ENCODE results near the gene PTPRS. TPM values are rescaled to one million over a fixed set of nuclear protein-coding genes. Genes with fewer than 3 reads are reported as not detected.

The PTPRS gene
- total and polyA plus RNA-seq, 7 donors = 0.46 to 211 (median 120) TPM

DNA sequence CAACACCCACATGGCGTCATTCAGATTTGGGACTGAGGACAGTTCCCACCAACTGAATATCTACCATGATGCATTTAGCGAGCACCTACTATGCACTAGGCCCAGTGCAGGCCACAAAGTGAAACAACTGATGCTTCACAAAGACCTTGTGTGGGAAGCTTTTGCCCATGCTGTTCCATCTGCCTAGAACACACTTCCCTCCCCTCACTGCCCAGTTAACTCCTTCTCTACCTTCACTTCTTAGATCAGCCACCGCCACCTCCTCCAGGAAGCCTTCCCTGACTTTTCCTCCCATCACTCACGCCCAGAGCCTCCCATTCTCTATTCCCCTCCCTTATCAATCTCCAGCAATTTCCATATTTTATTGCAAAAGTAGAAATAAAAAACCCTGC lies 25.7 kb downstream of the PTPRS start:
- no peaks in the 10 kb centered on the region for H3K9me3 ChIP-seq
- no peaks in the 10 kb centered on the region for H3K27me3 ChIP-seq
- no peak overlapping the region for H3K27ac ChIP-seq
- intact Hi-C loops (cut with DNase I) = no loop called here
- WGBS, 2 donors = 55 to 87% methylated on average over 4 of the region's 4 CpGs
- H3K4me3 ChIP-seq = no peak overlapping the region
- no peaks in the 10 kb centered on the region for H3K4me1 ChIP-seq
- no peaks in the 10 kb centered on the region for H3K36me3 ChIP-seq
- no peak for TF ChIP-seq POLR2A (IDR thresholded peaks at IDR 0.05)
- TF ChIP-seq, protein P1, sequence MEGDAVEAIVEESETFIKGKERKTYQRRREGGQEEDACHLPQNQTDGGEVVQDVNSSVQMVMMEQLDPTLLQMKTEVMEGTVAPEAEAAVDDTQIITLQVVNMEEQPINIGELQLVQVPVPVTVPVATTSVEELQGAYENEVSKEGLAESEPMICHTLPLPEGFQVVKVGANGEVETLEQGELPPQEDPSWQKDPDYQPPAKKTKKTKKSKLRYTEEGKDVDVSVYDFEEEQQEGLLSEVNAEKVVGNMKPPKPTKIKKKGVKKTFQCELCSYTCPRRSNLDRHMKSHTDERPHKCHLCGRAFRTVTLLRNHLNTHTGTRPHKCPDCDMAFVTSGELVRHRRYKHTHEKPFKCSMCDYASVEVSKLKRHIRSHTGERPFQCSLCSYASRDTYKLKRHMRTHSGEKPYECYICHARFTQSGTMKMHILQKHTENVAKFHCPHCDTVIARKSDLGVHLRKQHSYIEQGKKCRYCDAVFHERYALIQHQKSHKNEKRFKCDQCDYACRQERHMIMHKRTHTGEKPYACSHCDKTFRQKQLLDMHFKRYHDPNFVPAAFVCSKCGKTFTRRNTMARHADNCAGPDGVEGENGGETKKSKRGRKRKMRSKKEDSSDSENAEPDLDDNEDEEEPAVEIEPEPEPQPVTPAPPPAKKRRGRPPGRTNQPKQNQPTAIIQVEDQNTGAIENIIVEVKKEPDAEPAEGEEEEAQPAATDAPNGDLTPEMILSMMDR (IDR thresholded peaks at IDR 0.05) = no peak
- TF ChIP-seq EP300 (IDR thresholded peaks at IDR 0.05) = no peak
- TF ChIP-seq POLR2AphosphoS5 (IDR thresholded peaks at IDR 0.05) = no peak
- no peak for DNase-seq

DNA sequence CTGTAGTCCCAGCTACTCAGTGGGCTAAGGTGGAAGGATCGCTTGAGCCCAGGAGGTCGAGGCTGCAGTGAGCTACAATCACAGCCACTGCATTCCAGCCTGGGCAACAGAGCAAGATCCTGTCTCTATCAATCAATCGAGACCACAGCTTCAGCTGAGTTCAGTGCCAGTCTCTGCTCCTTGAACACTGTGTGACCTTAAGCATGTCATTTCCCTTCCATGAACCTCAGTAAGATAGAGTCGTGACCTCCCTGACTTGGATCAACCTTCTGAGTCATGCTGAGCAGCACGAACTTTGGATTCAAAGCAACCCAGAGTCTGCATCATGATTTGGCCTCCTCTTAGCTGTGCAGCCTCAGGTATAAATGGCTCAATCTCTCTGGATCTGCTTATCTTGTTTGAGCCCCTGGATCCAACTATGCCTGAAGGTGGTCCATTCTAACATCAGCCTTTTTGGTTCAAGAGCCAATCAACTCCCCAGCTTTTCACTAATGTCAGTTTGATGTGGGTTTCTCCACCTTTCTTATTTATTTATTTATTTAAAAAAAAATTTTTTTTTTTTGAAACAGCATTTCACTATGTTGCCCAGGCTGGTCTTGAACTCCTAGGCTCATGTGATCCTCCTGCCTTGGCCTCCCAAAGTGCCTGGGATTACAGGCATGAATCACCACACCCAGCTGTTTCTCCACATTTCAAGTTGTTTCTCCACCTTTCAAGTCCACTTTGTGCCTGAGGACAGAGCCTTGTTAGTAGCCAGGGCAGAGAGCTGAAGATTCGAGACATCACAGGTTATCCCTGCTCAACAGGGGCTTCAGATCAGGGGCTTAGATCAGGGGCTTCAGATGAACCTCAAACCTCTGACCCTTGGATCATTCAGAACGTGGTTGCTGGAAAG lies 26.4 kb downstream of the PTPRS start:
- Histone ChIP-seq H3K36me3 (no peaks in the 10 kb centered on the region), H3K27me3 (no peaks in the 10 kb centered on the region), H3K4me1 (peaks cover 0 to 3% (median under 1%) of the 10 kb centered on the region in 4 donors), H3K4me3 (no peak overlapping the region), H3K27ac (no peak overlapping the region), H3K9me3 (no peaks in the 10 kb centered on the region)
- no peak for DNase-seq
- intact Hi-C loops (cut with DNase I) = no loop called here
- WGBS, 2 donors = 62 to 79% methylated on average over 7 of the region's 7 CpGs
- TF ChIP-seq POLR2A (IDR thresholded peaks at IDR 0.05) (no peak), EP300 (IDR thresholded peaks at IDR 0.05) (no peak), POLR2AphosphoS5 (IDR thresholded peaks at IDR 0.05) (no peak)
- TF ChIP-seq, protein P1 (IDR thresholded peaks at IDR 0.05) = no peak

DNA sequence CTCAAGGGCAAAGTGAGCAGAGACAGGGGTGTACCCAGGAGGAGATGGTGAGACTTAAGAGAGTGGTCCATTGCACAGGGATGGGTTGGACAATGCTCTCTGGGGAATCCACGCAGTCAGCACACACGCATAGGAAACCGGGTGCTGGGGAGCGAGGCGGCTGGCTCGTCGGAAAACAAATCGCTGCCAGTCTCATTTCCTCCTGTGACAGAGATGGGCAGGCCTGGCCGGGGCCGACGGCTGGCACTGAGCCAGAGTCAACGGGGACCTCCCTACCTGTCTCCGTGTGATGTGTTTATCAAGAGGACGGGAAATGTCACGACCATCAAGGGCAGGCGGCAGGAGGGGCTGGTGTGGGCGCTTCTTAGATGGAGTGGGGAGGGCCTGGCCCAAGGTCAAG lies 27.3 kb downstream of the PTPRS start:
- intact Hi-C loops (cut with DNase I) = no loop called here
- TF ChIP-seq POLR2A (IDR thresholded peaks at IDR 0.05) (no peak), POLR2AphosphoS5 (IDR thresholded peaks at IDR 0.05) (no peak), EP300 (IDR thresholded peaks at IDR 0.05) (no peak)
- TF ChIP-seq, protein P1 (IDR thresholded peaks at IDR 0.05) = no peak
- Histone ChIP-seq H3K27me3 (no peaks in the 10 kb centered on the region), H3K27ac (no peak overlapping the region), H3K36me3 (no peaks in the 10 kb centered on the region), H3K4me1 (peaks cover 0 to 13% (median 5%) of the 10 kb centered on the region in 4 donors), H3K4me3 (no peak overlapping the region), H3K9me3 (no peaks in the 10 kb centered on the region)
- WGBS, 2 donors = 6 to 15% methylated on average over 17 of the region's 17 CpGs
- DNase-seq = no peak

DNA sequence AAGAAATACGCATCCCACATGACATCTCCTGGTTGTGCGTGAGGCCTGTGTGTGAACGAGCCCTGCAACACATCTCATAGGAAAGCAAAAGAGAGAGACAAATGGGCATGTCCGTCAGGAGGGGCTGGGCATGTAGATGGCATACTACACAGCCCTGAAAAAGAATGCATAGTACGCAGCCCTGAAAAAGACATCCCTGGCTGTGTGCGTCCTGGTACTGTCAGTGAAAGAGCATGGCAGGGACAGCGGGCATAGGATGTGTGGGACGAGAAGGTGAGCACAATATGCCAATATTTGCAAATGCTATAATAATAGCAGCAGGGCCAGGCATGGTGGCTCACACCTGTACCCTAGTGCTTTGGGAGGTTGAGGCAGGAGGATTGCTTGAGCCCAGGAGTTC lies 28.6 kb downstream of the PTPRS start:
- WGBS, 2 donors = 94 to 95% methylated on average over 8 of the region's 8 CpGs
- no peak overlapping the region for H3K4me3 ChIP-seq
- intact Hi-C loops (cut with DNase I) = no loop called here
- peaks cover 0 to 1% (median 0%) of the 10 kb centered on the region in 4 donors for H3K9me3 ChIP-seq
- no peak for DNase-seq
- H3K4me1 ChIP-seq = peaks cover 0 to 14% (median 8%) of the 10 kb centered on the region in 4 donors
- no peak overlapping the region for H3K27ac ChIP-seq
- no peaks in the 10 kb centered on the region for H3K36me3 ChIP-seq
- TF ChIP-seq POLR2A (IDR thresholded peaks at IDR 0.05) = no peak
- TF ChIP-seq EP300 (IDR thresholded peaks at IDR 0.05) = no peak
- no peak for TF ChIP-seq POLR2AphosphoS5 (IDR thresholded peaks at IDR 0.05)
- TF ChIP-seq, protein P1 (IDR thresholded peaks at IDR 0.05) = no peak
- H3K27me3 ChIP-seq = no peaks in the 10 kb centered on the region

Measured in sigmoid colon (tissue), 7 donors.